Measurements from ENCODE around the gene FBXW2. TPM values are rescaled to one million over a fixed set of nuclear protein-coding genes. Genes with fewer than 3 reads are reported as not detected.

FBXW2 gene
- total and polyA plus RNA-seq, 2 donors (not counting 1 experiment from before 2014, with no cell fraction given) = 14.9 to 70.6 TPM

DNA sequence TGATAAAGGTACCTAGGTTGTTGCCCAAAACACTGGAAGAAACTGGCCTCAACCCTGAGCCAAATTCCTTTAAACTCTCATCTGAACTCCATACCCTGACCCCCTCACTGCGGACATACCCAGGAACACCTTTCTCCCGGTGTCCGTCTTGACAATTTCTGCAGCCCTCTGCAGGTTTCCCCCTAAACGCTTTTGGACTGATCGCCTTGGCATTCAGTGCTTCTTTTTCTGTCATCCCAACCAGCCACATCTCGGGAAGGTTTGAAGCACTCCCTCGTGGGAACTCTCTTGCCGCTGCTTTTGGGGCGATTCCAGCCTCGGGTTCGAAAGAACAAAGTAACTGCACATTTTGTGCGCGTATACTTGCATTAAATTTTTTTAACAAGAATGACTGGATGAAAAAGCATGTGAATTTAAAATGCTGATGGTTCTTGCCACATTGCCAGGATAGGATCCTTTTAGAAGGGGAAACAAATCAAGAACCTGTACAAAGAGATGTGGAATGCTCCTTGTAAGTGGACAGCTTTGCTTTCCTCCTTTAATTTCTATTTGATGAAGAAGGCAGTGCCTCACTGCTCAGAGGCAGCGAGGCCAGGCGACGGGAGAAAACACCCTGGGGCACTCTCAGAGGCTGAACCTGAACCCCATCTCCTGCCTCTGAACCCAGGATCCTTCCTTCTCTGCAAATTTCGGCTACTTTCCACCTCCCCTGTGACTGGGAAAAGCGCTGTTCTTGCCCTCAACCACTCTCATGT lies 48.9 kb upstream of the FBXW2 start:
- intact Hi-C loops (cut with micrococcal nuclease) = loop anchor here (2.0 to 5.0 kb wide), 3 partner anchors 127 to 280 kb away; partner anchors contain the start of genes CNTRL and MEGF9
- Histone ChIP-seq H2AFZ (ENCODE audit: insufficient read depth, low read depth, low read length, poor library complexity, severe bottlenecking) (peak overlapping the region; percentile 99), H3K36me3 (replicated peaks in 1 of 2; ENCODE audit: control extremely low read depth in 1 of 2, control insufficient read depth in 1 of 2, extremely low read depth in 1 of 2, insufficient read depth in 2 of 2, low read length in 1 of 2) (peaks cover 6 to 13% of the 10 kb centered on the region in 2 experiments), H3K4me3 (ENCODE audit: control extremely low read depth in 1 of 5, extremely low read depth in 1 of 5, insufficient read depth in 1 of 5, low read depth in 2 of 5, low read length in 4 of 5) (peak overlapping the region; percentile 68 to 99 (median 82)), H3K9ac (ENCODE audit: low read length) (peak overlapping the region; percentile 85), H4K20me1 (ENCODE audit: control insufficient read depth, insufficient read depth, low read length, poor library complexity, severe bottlenecking) (peaks cover 7% of the 10 kb centered on the region), H3K27me3 (replicated peaks in 1 of 4; ENCODE audit: control extremely low read depth in 1 of 4, control insufficient read depth in 3 of 4, insufficient read depth in 4 of 4, low read length in 3 of 4) (no peaks in the 10 kb centered on the region), H3K79me2 (ENCODE audit: control insufficient read depth, insufficient read depth, low read length) (peaks cover 65% of the 10 kb centered on the region), H3K27ac (ENCODE audit: low read length in 2 of 2) (peak overlapping the region; percentile 89), H3K4me1 (ENCODE audit: control insufficient read depth in 2 of 2, insufficient read depth in 2 of 2, low read length in 2 of 2) (peaks cover 21 to 23% of the 10 kb centered on the region in 2 donors), H3K9me3 (ENCODE audit: control extremely low read depth in 1 of 3, control insufficient read depth in 2 of 3, insufficient read depth in 1 of 3, low read length in 2 of 3) (peaks cover 0 to 21% (median 0%) of the 10 kb centered on the region in 3 donors), H3K4me2 (replicated peaks; ENCODE audit: low read depth, low read length, poor library complexity, severe bottlenecking) (peak overlapping the region; percentile 89)
- Mint-ChIP-seq H3K4me3 (peak overlapping the region; percentile 90), H3K9me3 (ENCODE audit: insufficient read depth) (no peaks in the 10 kb centered on the region), H3K4me1 (peaks cover 27% of the 10 kb centered on the region), H3K27ac (peak overlapping the region; percentile 95), H3K27me3 (no peaks in the 10 kb centered on the region)
- 72% methylated on average over 12 of the region's 18 CpGs for WGBS (ENCODE audit: insufficient coverage)
- TF ChIP-seq EZH2 (IDR thresholded peaks at IDR 0.05; ENCODE audit: borderline replicate concordance, insufficient read depth, low read depth, low read length, poor library complexity, severe bottlenecking) = no peak
- no peak for TF ChIP-seq CTCF (IDR thresholded peaks at IDR 0.05)
- DNase-seq (no peak), ATAC-seq (ENCODE audit: low read depth) (peak; percentile 3)
- CTCF ChIA-PET = no interaction called here
- POLR2A ChIA-PET = interaction anchor here (0.6 to 1.7 kb wide), 2 partner anchors 49 to 88 kb away, joined by 4 to 5 read pairs; partner anchors contain the start of gene FBXW2

DNA sequence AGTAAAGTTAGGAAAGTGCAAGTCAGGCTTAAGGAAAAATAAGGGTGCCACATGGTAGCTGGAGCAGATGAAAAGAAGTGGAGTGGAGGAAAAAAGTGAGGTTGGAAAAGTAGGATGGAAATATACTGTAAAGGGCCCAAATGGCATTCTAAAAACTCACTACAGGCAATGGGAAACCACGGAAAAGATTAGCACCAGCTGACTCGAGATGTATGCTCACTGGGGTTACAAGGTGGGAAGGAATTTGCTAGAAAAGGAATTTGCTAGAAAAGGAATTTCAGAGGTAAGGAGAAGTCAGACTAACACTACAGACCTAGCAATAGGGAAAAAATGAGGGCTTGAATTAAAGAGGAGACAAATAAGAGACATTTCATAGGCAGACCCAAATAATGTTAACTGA lies 45.9 kb upstream of the FBXW2 start:
- Histone ChIP-seq H4K20me1 (ENCODE audit: control insufficient read depth, insufficient read depth, low read length, poor library complexity, severe bottlenecking) (peaks cover 11% of the 10 kb centered on the region), H3K4me2 (replicated peaks; ENCODE audit: low read depth, low read length, poor library complexity, severe bottlenecking) (no peak overlapping the region), H3K36me3 (replicated peaks in 1 of 2; ENCODE audit: control extremely low read depth in 1 of 2, control insufficient read depth in 1 of 2, extremely low read depth in 1 of 2, insufficient read depth in 2 of 2, low read length in 1 of 2) (peaks cover 0 to 17% of the 10 kb centered on the region in 2 experiments), H3K9me3 (ENCODE audit: control extremely low read depth in 1 of 3, control insufficient read depth in 2 of 3, insufficient read depth in 1 of 3, low read length in 2 of 3) (peaks cover 0 to 21% (median 0%) of the 10 kb centered on the region in 3 donors), H3K4me3 (ENCODE audit: control extremely low read depth in 1 of 5, extremely low read depth in 1 of 5, insufficient read depth in 1 of 5, low read depth in 2 of 5, low read length in 4 of 5) (no peak overlapping the region), H3K79me2 (ENCODE audit: control insufficient read depth, insufficient read depth, low read length) (peaks cover 41% of the 10 kb centered on the region), H2AFZ (ENCODE audit: insufficient read depth, low read depth, low read length, poor library complexity, severe bottlenecking) (no peak overlapping the region), H3K4me1 (ENCODE audit: control insufficient read depth in 2 of 2, insufficient read depth in 2 of 2, low read length in 2 of 2) (peaks cover 13 to 23% of the 10 kb centered on the region in 2 donors), H3K9ac (ENCODE audit: low read length) (no peak overlapping the region), H3K27me3 (replicated peaks in 1 of 4; ENCODE audit: control extremely low read depth in 1 of 4, control insufficient read depth in 3 of 4, insufficient read depth in 4 of 4, low read length in 3 of 4) (no peaks in the 10 kb centered on the region), H3K27ac (ENCODE audit: low read length in 2 of 2) (no peak overlapping the region)
- POLR2A ChIA-PET = no interaction called here
- intact Hi-C loops (cut with micrococcal nuclease) = no loop called here
- no peaks in the 10 kb centered on the region for H3K9me3 Mint-ChIP-seq (ENCODE audit: insufficient read depth)
- H3K27me3 Mint-ChIP-seq = no peaks in the 10 kb centered on the region
- no peak overlapping the region for H3K27ac Mint-ChIP-seq
- TF ChIP-seq CTCF (IDR thresholded peaks at IDR 0.05) (no peak), EZH2 (IDR thresholded peaks at IDR 0.05; ENCODE audit: borderline replicate concordance, insufficient read depth, low read depth, low read length, poor library complexity, severe bottlenecking) (no peak)
- CTCF ChIA-PET = interaction anchor here (1.1 kb wide), 1 partner anchor 142 kb away, joined by 3 read pairs; no protein-coding TSS in a partner anchor
- ATAC-seq (ENCODE audit: low read depth) (no peak), DNase-seq (no peak)
- peaks cover 24% of the 10 kb centered on the region for H3K4me1 Mint-ChIP-seq
- no CpG with 5 or more reads among the region's 2 CpGs for WGBS (ENCODE audit: insufficient coverage)
- H3K4me3 Mint-ChIP-seq = no peak overlapping the region
